HCT116 (cell line): ENCODE data around the gene HEPN1. TPM values are rescaled to one million over a fixed set of nuclear protein-coding genes. Genes with fewer than 3 reads are reported as not detected.

Experiments used
- ATAC-seq: fragments of 200-7000 bp; cut with Tn5 transposase; 2 replicates; pipeline ENCODE4 v1.9.1; 2020; ENCODE audit warnings: mild to moderate bottlenecking, moderate library complexity
- BruUV-seq: library from RNA; stranded (reverse); fragments of 400-500 nt; replicated peaks from 2 replicates; lab custom pipeline; 2021; lab: Mats Ljungman, UMichigan
- CTCF ChIA-PET: fragments of 300-600 bp; sonication (Branson Sonifier 250); formaldehyde crosslinking; loops from one replicate; lab custom pipeline; 2021; ENCODE audit warnings: antibody characterized with exemption; lab: Charles Lee
- POLR2A ChIA-PET: fragments of 300-600, 350-600 bp; sonication (Branson Sonifier 250); formaldehyde crosslinking; loops from one replicate; lab custom pipeline; 2021; ENCODE audit warnings: antibody characterized with exemption; lab: Charles Lee
- RAD21 ChIA-PET, 2 experiments: fragments of 300-600 bp; sonication (Branson Sonifier 250); formaldehyde crosslinking; loops; one replicate each; lab custom pipeline; 2023; ENCODE audit warnings: low total read pairs in 2 of 2; ENCODE audit not compliant: uncharacterized antibody in 2 of 2, unreplicated experiment in 2 of 2, low non-redundant PET in 1 of 2; lab: Charles Lee
- DNase-seq: peaks from one replicate; pipeline ENCODE4 v3.0.0-alpha.2; 2010; ENCODE audit warnings: low read depth, low spot score
- H2AFZ ChIP-seq: fragments of 200-600 bp; shearing (Covaris generic), sonication (generic); 2 replicates; pipeline ENCODE4 v1.6.1; 2017; ENCODE audit warnings: low read depth, mixed run types, mixed read lengths, antibody characterized with exemption, low read length; ENCODE audit not compliant: poor library complexity, severe bottlenecking
- H3K27ac ChIP-seq: 2 replicates; pipeline ENCODE4 v1.5.1; 2012; ENCODE audit warnings: low read depth, low read length
- H3K27me3 ChIP-seq: fragments of 200-600 bp; sonication (generic); 2 replicates; pipeline ENCODE4 v1.6.1; 2016; ENCODE audit warnings: mixed run types, low read length, mixed read lengths; ENCODE audit not compliant: insufficient read depth
- H3K36me3 ChIP-seq, 2 experiments: fragments of 200-500 bp in 1 of 2; fragments of 200-600 bp in 1 of 2; sonication (Bioruptor generic) in 1 of 2; sonication (generic) in 1 of 2; 2 replicates each; pipeline versions ENCODE4 v1.5.1 to v1.6.1; 2014 to 2016; ENCODE audit warnings: low read length in 2 of 2, inconsistent platforms in 1 of 2, mixed read lengths in 1 of 2, mixed run types in 1 of 2; ENCODE audit not compliant: insufficient read depth in 2 of 2, control insufficient read depth in 1 of 2
- H3K4me1 ChIP-seq, 2 experiments: fragments of 200-600 bp in 1 of 2; sonication (generic) in 1 of 2; 2 replicates each; pipeline versions ENCODE4 v1.5.1 to v1.6.1; 2012 to 2017; ENCODE audit warnings: low read length in 2 of 2, inconsistent platforms in 1 of 2, mild to moderate bottlenecking in 1 of 2, mixed read lengths in 1 of 2, mixed run types in 1 of 2, moderate library complexity in 1 of 2; ENCODE audit not compliant: insufficient read depth in 2 of 2, control insufficient read depth in 1 of 2
- H3K4me2 ChIP-seq: fragments of 200-600 bp; sonication (generic); 2 replicates; pipeline ENCODE4 v1.6.1; 2017; ENCODE audit warnings: mixed run types, low read length, mixed read lengths
- H3K4me3 ChIP-seq, 2 experiments: fragments of 200-600 bp in 1 of 2; sonication (generic) in 1 of 2; replicated peaks in 1 of 2; 2 replicates each; pipeline ENCODE4 v1.5.1; 2011 to 2016; ENCODE audit warnings: low read length in 2 of 2, control low read depth in 1 of 2, low read depth in 1 of 2, mild to moderate bottlenecking in 1 of 2, mixed read lengths in 1 of 2, mixed run types in 1 of 2
- H3K79me2 ChIP-seq: fragments of 200-600 bp; sonication (generic); 2 replicates; pipeline ENCODE4 v1.6.1; 2017; ENCODE audit warnings: mild to moderate bottlenecking, mixed run types, low read length, moderate library complexity, mixed read lengths; ENCODE audit not compliant: insufficient read depth
- H3K9ac ChIP-seq: fragments of 200-600 bp; sonication (generic); 2 replicates; pipeline ENCODE4 v1.6.1; 2016; ENCODE audit warnings: low read length, mixed read lengths
- H3K9me2 ChIP-seq: fragments of 200-600 bp; sonication (generic), shearing (Covaris generic); 2 replicates; pipeline ENCODE4 v1.6.1; 2017; ENCODE audit warnings: mixed run types, mild to moderate bottlenecking, moderate library complexity; ENCODE audit not compliant: insufficient read depth
- H3K9me3 ChIP-seq, 2 experiments: fragments of 200-500 bp in 1 of 2; fragments of 200-600 bp in 1 of 2; sonication (Bioruptor generic) in 1 of 2; sonication (generic) in 1 of 2; 2 replicates each; pipeline ENCODE4 v1.6.1; 2014 to 2017; ENCODE audit warnings: low read length in 2 of 2, mixed read lengths in 2 of 2, inconsistent platforms in 1 of 2, low read depth in 1 of 2, mild to moderate bottlenecking in 1 of 2, mixed run types in 1 of 2, moderate library complexity in 1 of 2; ENCODE audit not compliant: control insufficient read depth in 1 of 2, insufficient read depth in 1 of 2
- H4K20me1 ChIP-seq: fragments of 200-600 bp; sonication (generic), shearing (Covaris generic); 2 replicates; pipeline ENCODE4 v1.6.1; 2017; ENCODE audit warnings: mixed run types, mild to moderate bottlenecking, moderate library complexity; ENCODE audit not compliant: insufficient read depth
- CEBPB ChIP-seq: IDR thresholded peaks from 2 replicates; pipeline ENCODE4 v1.6.1; 2012; ENCODE audit warnings: low read depth
- EGR1 ChIP-seq: IDR thresholded peaks from 2 replicates; pipeline ENCODE4 v1.6.1; 2012; ENCODE audit warnings: low read depth
- ELF1 ChIP-seq: IDR thresholded peaks from 2 replicates; pipeline ENCODE4 v1.6.1; 2012; ENCODE audit warnings: low read depth, borderline replicate concordance
- EZH2 ChIP-seq: fragments of 200-600 bp; sonication (generic); IDR thresholded peaks from 2 replicates; pipeline ENCODE4 v1.6.1; 2017; ENCODE audit warnings: antibody characterized with exemption, mixed run types
- EZH2phosphoT487 ChIP-seq: fragments of 200-600 bp; IDR thresholded peaks from 2 replicates; pipeline ENCODE4 v1.6.1; 2018; ENCODE audit warnings: antibody characterized with exemption, borderline replicate concordance
- MAX ChIP-seq: IDR thresholded peaks from 2 replicates; pipeline ENCODE4 v1.6.1; 2012
- POLR2A ChIP-seq: IDR thresholded peaks from 2 replicates; pipeline ENCODE4 v1.7.0; 2011; ENCODE audit warnings: borderline replicate concordance; ENCODE audit not compliant: insufficient read depth, insufficient read length; ENCODE audit errors: extremely low read depth
- POLR2AphosphoS5 ChIP-seq: IDR thresholded peaks from 2 replicates; pipeline ENCODE4 v1.6.1; 2011; ENCODE audit warnings: mild to moderate bottlenecking, low read depth, low read length, moderate library complexity
- RAD21 ChIP-seq: IDR thresholded peaks from 2 replicates; pipeline ENCODE4 v1.6.1; 2012; ENCODE audit warnings: low read depth, mild to moderate bottlenecking
- SIN3A ChIP-seq: IDR thresholded peaks from 2 replicates; pipeline ENCODE4 v1.6.1; 2012; ENCODE audit warnings: low read depth
- SP1 ChIP-seq: IDR thresholded peaks from 2 replicates; pipeline ENCODE4 v1.6.1; 2012; ENCODE audit warnings: low read depth
- SRF ChIP-seq: IDR thresholded peaks from 2 replicates; pipeline ENCODE4 v1.6.1; 2012; ENCODE audit warnings: low read depth
- TCF7L2 ChIP-seq: IDR thresholded peaks from 2 replicates; pipeline ENCODE4 v1.7.0; 2011; ENCODE audit warnings: borderline replicate concordance, inconsistent platforms; ENCODE audit not compliant: insufficient read depth, insufficient read length; ENCODE audit errors: extremely low read depth
- YY1 ChIP-seq: IDR thresholded peaks from 2 replicates; pipeline ENCODE4 v1.6.1; 2011; ENCODE audit warnings: low read length, low read depth, moderate library complexity, mild to moderate bottlenecking; ENCODE audit not compliant: insufficient replicate concordance; ENCODE audit errors: extremely low read depth
- ZBTB33 ChIP-seq: IDR thresholded peaks from 2 replicates; pipeline ENCODE4 v1.6.1; 2011; ENCODE audit warnings: mild to moderate bottlenecking, low read length, moderate library complexity; ENCODE audit not compliant: insufficient replicate concordance; ENCODE audit errors: extremely low read depth
- ZFX ChIP-seq: fragments of 450-650 bp; IDR thresholded peaks from 2 replicates; pipeline ENCODE4 v1.6.1; 2017
- intact Hi-C: fragments of 100-400 bp; cut with micrococcal nuclease; formaldehyde crosslinking; loops from 2 replicates; pipeline ENCODE4 v1.10.0; 2022
- total RNA-seq: library from RNA; stranded (reverse); gene quantifications from one replicate; pipeline ENCODE4 v1.2.1, GENCODE V29; 2021; ENCODE audit not compliant: unreplicated experiment
- TF ChIP-seq, protein P1 (sequence below), 3 experiments: fragments of 200-600 bp in 1 of 3; sonication (generic) in 1 of 3; IDR thresholded peaks in 2 of 3; conservative IDR thresholded peaks in 1 of 3; 2 replicates each; pipeline ENCODE4 v1.5.1; 2012 to 2017; ENCODE audit warnings: low read depth in 2 of 3, low read length in 2 of 3, antibody characterized with exemption in 1 of 3, borderline replicate concordance in 1 of 3, control low read depth in 1 of 3, mild to moderate bottlenecking in 1 of 3, mixed read lengths in 1 of 3, mixed run types in 1 of 3, moderate library complexity in 1 of 3; ENCODE audit not compliant: insufficient read depth in 1 of 3
- TF ChIP-seq, protein P2 (sequence below): IDR thresholded peaks from 2 replicates; pipeline ENCODE4 v1.6.1; 2012; ENCODE audit warnings: low read depth
- TF ChIP-seq, protein P3 (sequence below): IDR thresholded peaks from 2 replicates; pipeline ENCODE4 v1.6.1; 2012

HEPN1 gene
- total RNA-seq, 1 experiment from 2014 or later: not detected

DNA sequence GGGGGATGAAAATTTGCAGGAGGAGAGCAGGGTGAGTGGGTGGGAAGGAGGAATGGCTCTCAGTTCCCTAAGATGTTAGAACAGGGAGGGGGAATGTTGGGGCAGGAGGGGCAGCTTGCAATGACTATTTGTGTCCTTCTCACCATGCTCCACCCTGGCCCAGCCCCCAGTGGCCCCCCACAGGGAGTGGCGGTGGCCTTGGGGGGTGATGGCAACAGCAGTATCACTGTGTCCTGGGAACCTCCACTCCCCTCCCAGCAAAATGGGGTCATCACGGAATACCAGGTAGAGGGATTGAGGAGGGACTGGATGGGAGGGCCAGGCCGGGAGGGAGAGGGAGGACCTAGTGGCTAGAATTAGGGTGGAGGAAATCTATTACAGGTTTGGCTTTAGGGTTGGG lies 43.6 kb upstream of the HEPN1 start:
- ChIA-PET POLR2A (interaction anchor here (0.9 to 1.6 kb wide), 6 partner anchors 17 to 249 kb away, joined by 3 to 19 read pairs (median 6); partner anchors contain the start of genes CCDC15 and ROBO4), CTCF (interaction anchor here (1.0 to 1.9 kb wide), 16 partner anchors 8 to 558 kb away, joined by 3 to 15 read pairs (median 6); partner anchors contain the start of genes CCDC15 and ROBO4), RAD21 (no interaction called here)
- DNase-seq (no peak), ATAC-seq (no peak)
- no peaks in the 10 kb centered on the region for H4K20me1 ChIP-seq
- TF ChIP-seq EGR1 (no peak), RAD21 (no peak), EZH2 (no peak), EZH2phosphoT487 (no peak), SP1 (no peak), SRF (no peak), ZBTB33 (no peak), POLR2AphosphoS5 (no peak), ZFX (no peak), CEBPB (no peak), ELF1 (no peak), SIN3A (no peak), TCF7L2 (no peak), MAX (no peak), POLR2A (no peak), YY1 (no peak)
- TF ChIP-seq, protein P1, sequence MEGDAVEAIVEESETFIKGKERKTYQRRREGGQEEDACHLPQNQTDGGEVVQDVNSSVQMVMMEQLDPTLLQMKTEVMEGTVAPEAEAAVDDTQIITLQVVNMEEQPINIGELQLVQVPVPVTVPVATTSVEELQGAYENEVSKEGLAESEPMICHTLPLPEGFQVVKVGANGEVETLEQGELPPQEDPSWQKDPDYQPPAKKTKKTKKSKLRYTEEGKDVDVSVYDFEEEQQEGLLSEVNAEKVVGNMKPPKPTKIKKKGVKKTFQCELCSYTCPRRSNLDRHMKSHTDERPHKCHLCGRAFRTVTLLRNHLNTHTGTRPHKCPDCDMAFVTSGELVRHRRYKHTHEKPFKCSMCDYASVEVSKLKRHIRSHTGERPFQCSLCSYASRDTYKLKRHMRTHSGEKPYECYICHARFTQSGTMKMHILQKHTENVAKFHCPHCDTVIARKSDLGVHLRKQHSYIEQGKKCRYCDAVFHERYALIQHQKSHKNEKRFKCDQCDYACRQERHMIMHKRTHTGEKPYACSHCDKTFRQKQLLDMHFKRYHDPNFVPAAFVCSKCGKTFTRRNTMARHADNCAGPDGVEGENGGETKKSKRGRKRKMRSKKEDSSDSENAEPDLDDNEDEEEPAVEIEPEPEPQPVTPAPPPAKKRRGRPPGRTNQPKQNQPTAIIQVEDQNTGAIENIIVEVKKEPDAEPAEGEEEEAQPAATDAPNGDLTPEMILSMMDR (IDR thresholded peaks at IDR 0.05 in 2 of 3, conservative IDR thresholded peaks at IDR 0.05 in 1 of 3; ENCODE audit: borderline replicate concordance in 1 of 3, insufficient read depth in 1 of 3, low read depth in 2 of 3, low read length in 2 of 3): no peak
- TF ChIP-seq, protein P2, sequence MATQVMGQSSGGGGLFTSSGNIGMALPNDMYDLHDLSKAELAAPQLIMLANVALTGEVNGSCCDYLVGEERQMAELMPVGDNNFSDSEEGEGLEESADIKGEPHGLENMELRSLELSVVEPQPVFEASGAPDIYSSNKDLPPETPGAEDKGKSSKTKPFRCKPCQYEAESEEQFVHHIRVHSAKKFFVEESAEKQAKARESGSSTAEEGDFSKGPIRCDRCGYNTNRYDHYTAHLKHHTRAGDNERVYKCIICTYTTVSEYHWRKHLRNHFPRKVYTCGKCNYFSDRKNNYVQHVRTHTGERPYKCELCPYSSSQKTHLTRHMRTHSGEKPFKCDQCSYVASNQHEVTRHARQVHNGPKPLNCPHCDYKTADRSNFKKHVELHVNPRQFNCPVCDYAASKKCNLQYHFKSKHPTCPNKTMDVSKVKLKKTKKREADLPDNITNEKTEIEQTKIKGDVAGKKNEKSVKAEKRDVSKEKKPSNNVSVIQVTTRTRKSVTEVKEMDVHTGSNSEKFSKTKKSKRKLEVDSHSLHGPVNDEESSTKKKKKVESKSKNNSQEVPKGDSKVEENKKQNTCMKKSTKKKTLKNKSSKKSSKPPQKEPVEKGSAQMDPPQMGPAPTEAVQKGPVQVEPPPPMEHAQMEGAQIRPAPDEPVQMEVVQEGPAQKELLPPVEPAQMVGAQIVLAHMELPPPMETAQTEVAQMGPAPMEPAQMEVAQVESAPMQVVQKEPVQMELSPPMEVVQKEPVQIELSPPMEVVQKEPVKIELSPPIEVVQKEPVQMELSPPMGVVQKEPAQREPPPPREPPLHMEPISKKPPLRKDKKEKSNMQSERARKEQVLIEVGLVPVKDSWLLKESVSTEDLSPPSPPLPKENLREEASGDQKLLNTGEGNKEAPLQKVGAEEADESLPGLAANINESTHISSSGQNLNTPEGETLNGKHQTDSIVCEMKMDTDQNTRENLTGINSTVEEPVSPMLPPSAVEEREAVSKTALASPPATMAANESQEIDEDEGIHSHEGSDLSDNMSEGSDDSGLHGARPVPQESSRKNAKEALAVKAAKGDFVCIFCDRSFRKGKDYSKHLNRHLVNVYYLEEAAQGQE: no peak
- TF ChIP-seq, protein P3, sequence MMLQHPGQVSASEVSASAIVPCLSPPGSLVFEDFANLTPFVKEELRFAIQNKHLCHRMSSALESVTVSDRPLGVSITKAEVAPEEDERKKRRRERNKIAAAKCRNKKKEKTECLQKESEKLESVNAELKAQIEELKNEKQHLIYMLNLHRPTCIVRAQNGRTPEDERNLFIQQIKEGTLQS: no peak
- H3K79me2 ChIP-seq: no peaks in the 10 kb centered on the region
- H3K4me1 ChIP-seq: peaks cover 12 to 23% of the 10 kb centered on the region in 2 experiments
- peaks cover 6% of the 10 kb centered on the region; the same call in 1 of the 2 replicates for H3K27me3 ChIP-seq
- peak overlapping the region; percentile 58 to 61 for H3K4me3 ChIP-seq
- H3K9me2 ChIP-seq: no peaks in the 10 kb centered on the region
- H3K4me2 ChIP-seq: peak overlapping the region; percentile 90
- H3K9me3 ChIP-seq: no peaks in the 10 kb centered on the region
- BruUV-seq: TSS peak; percentile 90
- H3K36me3 ChIP-seq: no peaks in the 10 kb centered on the region
- peak overlapping the region; percentile 83 for H3K27ac ChIP-seq
- H3K9ac ChIP-seq: peak overlapping the region; percentile 71
- H2AFZ ChIP-seq: no peak overlapping the region
- intact Hi-C loops: loop anchor here (2.0 kb wide), 1 partner anchor 553 kb away; no protein-coding TSS in a partner anchor
